ENCODE results near the gene NISCH. TPM values are rescaled to one million over a fixed set of nuclear protein-coding genes. Genes with fewer than 3 reads are reported as not detected.
A peak's percentile ranks its signal among the peaks of the same experiment; 100 is the strongest.

NISCH gene
- total RNA-seq, 1 experiment from 2014 or later, result 72.8 TPM

- TF ChIP-seq SIN3A (IDR thresholded peaks at IDR 0.05; ENCODE audit: low read depth), result no peak
- TF ChIP-seq ZNF274 (IDR thresholded peaks at IDR 0.05; ENCODE audit: low read depth, low read length), result no peak
- TF ChIP-seq FOSL1 (IDR thresholded peaks at IDR 0.05; ENCODE audit: low read depth), result no peak
- no peak for TF ChIP-seq CEBPB (IDR thresholded peaks at IDR 0.05; ENCODE audit: low read depth)
- no peak for TF ChIP-seq REST (IDR thresholded peaks at IDR 0.05; ENCODE audit: low read depth)
These were observed 48.5 kb upstream of the NISCH start (continued) for GRCh38 chr3:52406791-52407510.

- H4K20me1 ChIP-seq (ENCODE audit: insufficient read depth), result no peaks in the 10 kb centered on the region
- no peaks in the 10 kb centered on the region for H3K9me2 ChIP-seq (ENCODE audit: insufficient read depth)
- H3K79me2 ChIP-seq (ENCODE audit: insufficient read depth, low read length), result peaks cover 26% of the 10 kb centered on the region
- H2AFZ ChIP-seq (ENCODE audit: low read depth, low read length, poor library complexity, severe bottlenecking), result no peak overlapping the region
- H3K36me3 ChIP-seq (ENCODE audit: control insufficient read depth in 1 of 2, insufficient read depth in 2 of 2, low read length in 2 of 2), result peaks cover 29 to 57% of the 10 kb centered on the region in 2 experiments
- DNase-seq (ENCODE audit: low read depth, low spot score) (no peak), ATAC-seq (no peak)
- TF ChIP-seq CTCF (IDR thresholded peaks at IDR 0.05 in 2 of 3, conservative IDR thresholded peaks at IDR 0.05 in 1 of 3; ENCODE audit: borderline replicate concordance in 1 of 3, insufficient read depth in 1 of 3, low read depth in 2 of 3, low read length in 2 of 3) (no peak), EZH2 (IDR thresholded peaks at IDR 0.05) (no peak), TCF7L2 (IDR thresholded peaks at IDR 0.05; ENCODE audit: borderline replicate concordance, extremely low read depth, insufficient read depth, insufficient read length) (no peak), SIN3A (IDR thresholded peaks at IDR 0.05; ENCODE audit: low read depth) (no peak)
- H3K4me3 ChIP-seq (replicated peaks in 1 of 2; ENCODE audit: low read depth in 1 of 2, low read length in 2 of 2), result no peak overlapping the region
- ChIA-PET RAD21 (ENCODE audit: low non-redundant PET in 1 of 2, low total read pairs in 2 of 2, uncharacterized antibody in 2 of 2, unreplicated experiment in 2 of 2) (no interaction called here), POLR2A (no interaction called here), CTCF (no interaction called here)
- 0 out of 2 replicates have a peak overlapping the region, but pooled peaks have one; percentile 93 for H3K4me2 ChIP-seq (ENCODE audit: low read length)
- BruUV-seq (replicated peaks), result no TSS peak
- H3K27me3 ChIP-seq (ENCODE audit: insufficient read depth, low read length), result no peaks in the 10 kb centered on the region
- no peaks in the 10 kb centered on the region for H3K9me3 ChIP-seq (ENCODE audit: control insufficient read depth in 1 of 2, insufficient read depth in 1 of 2, low read depth in 1 of 2, low read length in 2 of 2)
- intact Hi-C loops (cut with micrococcal nuclease), result no loop called here
- no peak overlapping the region for H3K9ac ChIP-seq (ENCODE audit: low read length)
- H3K27ac ChIP-seq (ENCODE audit: low read depth, low read length), result no peak overlapping the region
- H3K4me1 ChIP-seq (ENCODE audit: control insufficient read depth in 1 of 2, insufficient read depth in 2 of 2, low read length in 2 of 2), result peaks cover 11 to 26% of the 10 kb centered on the region in 2 experiments; a peak in 3 of 4 replicates
These were observed 47.6 kb upstream of the NISCH start for GRCh38 chr3:52407779-52408178.

Measured in HCT116 (cell line).